Measurements from ENCODE around the gene PHYKPL.

The PHYKPL gene

DNA sequence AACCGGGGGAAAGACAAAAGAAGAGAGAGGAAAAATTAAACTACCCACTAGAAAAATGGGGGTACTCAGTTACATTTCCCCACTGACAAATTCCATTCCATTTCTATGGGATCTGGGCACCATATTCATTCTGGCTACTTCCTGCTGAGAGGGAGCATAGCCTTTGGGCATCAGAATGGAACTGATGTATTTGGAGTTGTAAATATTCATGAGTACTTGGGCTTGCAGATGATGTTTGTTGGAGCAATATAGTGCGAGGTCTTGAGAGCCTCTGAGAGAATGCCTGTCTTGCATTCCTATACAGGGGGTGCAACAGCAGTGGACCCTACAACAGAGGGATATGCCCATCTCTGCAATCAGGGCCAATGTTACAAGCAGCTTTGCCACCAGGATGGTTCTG lies 62.1 kb downstream of the PHYKPL start:
- DNase-seq (ENCODE audit: low read depth), result no peak
- no peak overlapping the region for H3K4me3 ChIP-seq (ENCODE audit: low read depth, low read length)

DNA sequence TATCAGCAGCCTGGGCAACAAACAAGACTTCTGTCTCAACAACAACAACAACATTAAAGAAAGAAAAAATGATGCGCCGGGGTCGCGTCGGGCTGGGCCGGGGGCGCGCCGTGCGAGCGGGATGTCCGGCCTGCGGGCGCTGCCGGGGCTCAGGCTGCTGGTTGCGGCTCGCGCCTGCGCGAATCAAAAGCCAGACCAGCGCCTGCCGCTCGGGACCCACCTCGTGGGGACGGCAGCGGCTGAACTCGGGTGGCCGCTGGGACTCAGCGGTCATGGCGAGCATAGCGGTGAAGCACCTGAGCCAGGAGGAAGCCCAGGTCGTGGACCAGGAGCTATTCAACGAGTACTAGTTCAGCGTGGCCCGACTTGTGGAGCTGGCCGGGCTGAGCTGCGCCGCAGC lies 67.0 kb downstream of the PHYKPL start:
- H3K4me3 ChIP-seq (ENCODE audit: low read depth, low read length), result no peak overlapping the region
- no peak for DNase-seq (ENCODE audit: low read depth)
- no peak for TF ChIP-seq CTCF (conservative IDR thresholded peaks at IDR 0.05; ENCODE audit: low read depth, low read length)

More for the DNA sequence above, 62.1 kb downstream of the PHYKPL start:
- no peak for TF ChIP-seq CTCF (conservative IDR thresholded peaks at IDR 0.05; ENCODE audit: low read depth, low read length)

DNA sequence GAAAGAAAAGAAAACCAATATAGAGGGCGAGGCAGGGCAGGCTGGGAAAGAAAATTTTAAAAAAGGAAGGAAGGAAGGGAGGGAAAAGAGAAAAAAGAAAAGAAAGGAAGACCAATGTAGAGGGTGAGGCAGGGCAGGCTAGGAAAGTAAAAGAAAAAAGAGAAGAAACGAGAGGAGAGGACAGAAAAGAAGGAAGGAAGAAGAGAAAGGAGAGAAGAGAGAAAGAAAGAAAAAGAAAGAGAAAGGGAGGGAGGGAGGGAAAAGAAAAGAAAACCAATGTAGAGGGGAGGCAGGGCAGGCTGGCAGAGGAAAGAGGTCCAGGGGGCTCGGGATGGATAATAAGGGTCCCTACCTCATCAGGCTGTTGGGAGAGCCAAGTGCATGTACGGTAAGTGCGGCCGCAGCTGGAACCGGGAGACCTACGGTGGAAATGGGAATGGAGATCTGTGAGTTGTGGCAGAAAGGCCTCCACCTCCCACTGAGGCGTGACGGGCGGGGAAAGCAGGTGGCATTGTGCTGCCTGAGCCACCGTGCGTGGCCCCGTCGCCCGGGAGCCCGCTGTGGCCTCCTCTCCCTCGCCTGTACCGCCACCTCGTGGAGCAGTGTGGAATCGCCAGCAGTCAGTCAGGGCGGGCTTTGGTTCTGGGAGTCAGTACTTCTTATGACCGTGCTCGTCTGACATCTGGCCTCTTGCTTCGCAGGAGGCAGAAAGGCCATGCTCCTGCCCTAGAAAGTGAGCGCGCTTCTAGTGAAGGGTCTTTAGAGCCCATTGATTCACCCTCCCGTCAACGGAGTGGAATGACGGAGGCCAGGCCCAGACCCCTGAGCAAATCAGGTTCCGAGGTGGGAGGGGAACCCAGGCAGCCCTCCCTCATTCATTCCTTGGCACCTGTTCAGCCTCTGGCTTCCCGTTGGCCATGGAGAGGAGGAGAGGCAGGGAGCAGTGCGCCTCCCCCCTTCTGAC lies 68.5 kb downstream of the PHYKPL start:
- H3K4me3 ChIP-seq (ENCODE audit: low read depth, low read length), result no peak overlapping the region
- TF ChIP-seq CTCF (conservative IDR thresholded peaks at IDR 0.05; ENCODE audit: low read depth, low read length), result peak; percentile 99
- DNase-seq (ENCODE audit: low read depth), result peak; percentile 75

- DNase-seq (ENCODE audit: low read depth), result no peak
- H3K4me3 ChIP-seq (ENCODE audit: low read depth, low read length), result no peak overlapping the region
- TF ChIP-seq CTCF (conservative IDR thresholded peaks at IDR 0.05; ENCODE audit: low read depth, low read length), result no peak
Measured at GRCh38 chr5:178162481-178162880, 70.1 kb downstream of the PHYKPL start.

- no peak for DNase-seq (ENCODE audit: low read depth)
- H3K4me3 ChIP-seq (ENCODE audit: low read depth, low read length), result no peak overlapping the region
- TF ChIP-seq CTCF (conservative IDR thresholded peaks at IDR 0.05; ENCODE audit: low read depth, low read length), result no peak
Measured at GRCh38 chr5:178160176-178160575, 72.4 kb downstream of the PHYKPL start.

All from choroid plexus epithelial cell (primary cell).